Measurements from ENCODE around the gene HORMAD1.
"Not testable (repeated sequence)": the region's sequence is repeated elsewhere in the genome, so short reads cannot be mapped to it uniquely, and the experiment has no call there.

Gene HORMAD1

GRCh38 chr1:150696995-150697927, 23.4 kb downstream of the HORMAD1 start, which contains the start of gene GOLPH3L:
Gene GOLPH3L (minus strand): TSS chr1:150697154. CDS start chr1:150694838, 2,316 bp downstream.
- DNase-seq: peak; percentile 100

DNA sequence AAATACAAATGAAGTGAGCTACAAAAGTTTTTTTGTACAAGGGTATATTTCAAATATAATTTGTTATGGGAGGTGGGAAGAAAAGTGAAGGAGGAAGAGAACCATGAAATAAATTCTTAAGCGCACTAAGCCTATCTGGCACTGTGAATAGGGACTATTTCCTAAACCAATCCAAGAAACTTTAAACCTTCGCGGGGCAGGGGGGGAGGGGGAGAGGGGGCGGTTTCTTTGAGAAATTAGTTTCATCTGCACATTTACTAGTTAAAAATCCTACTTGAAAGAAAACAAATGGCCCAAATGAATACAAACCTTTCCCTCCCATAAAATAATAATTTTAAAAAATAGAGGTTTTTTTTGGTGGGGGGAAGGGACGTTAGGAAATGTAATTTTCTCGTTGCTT, 24.1 kb downstream of the HORMAD1 start:
- DNase-seq: no peak

- DNase-seq: no peak
Measured at GRCh38 chr1:150696162-150696561, 24.5 kb downstream of the HORMAD1 start.

DNA sequence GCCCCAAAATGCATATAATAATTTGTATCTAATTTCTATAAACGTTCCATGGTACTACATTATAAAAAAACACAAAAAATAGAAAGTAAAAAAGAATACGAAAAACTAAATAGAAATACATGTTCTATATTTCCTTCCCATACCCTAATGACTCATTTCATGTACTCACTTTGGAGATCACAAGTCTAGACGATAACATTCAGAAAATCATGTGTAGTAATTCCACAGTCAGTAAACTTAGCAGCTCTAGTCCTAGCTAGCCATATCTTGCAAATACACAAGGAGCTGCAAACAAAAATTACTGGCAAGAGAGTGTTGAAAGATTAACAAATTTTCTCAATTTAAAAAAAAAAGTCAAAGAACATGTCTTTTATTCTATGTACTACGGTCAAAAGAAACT, 25.1 kb downstream of the HORMAD1 start:
- no peak for DNase-seq

DNA sequence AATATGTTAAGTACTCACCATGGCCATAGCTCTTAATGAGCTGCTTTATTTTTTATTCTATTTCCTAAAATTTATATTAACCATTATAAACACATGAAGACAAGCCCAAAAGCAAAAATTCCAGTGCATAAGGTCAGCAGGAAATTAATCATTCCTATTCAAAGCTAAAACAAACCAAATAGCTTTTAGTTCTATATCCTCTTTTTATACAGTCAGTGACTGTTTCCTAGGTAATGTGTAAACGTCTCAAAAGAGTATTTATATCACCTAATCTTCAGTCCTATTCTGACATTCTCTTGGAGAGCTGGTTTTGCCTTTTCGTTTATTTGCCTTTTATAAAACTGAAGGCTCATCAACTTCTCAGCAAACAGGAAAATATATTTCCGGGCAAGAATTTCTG, 28.0 kb downstream of the HORMAD1 start:
- no peak for DNase-seq

- DNase-seq: no peak
Measured at GRCh38 chr1:150688763-150689162, 31.9 kb downstream of the HORMAD1 start.

GRCh38 chr1:150686275-150686674, 34.4 kb downstream of the HORMAD1 start:
- DNase-seq: no peak

- no peak for DNase-seq
Measured at GRCh38 chr1:150683914-150684313, 36.8 kb downstream of the HORMAD1 start.

GRCh38 chr1:150678988-150679387, 41.7 kb downstream of the HORMAD1 start:
- DNase-seq: no peak

DNA sequence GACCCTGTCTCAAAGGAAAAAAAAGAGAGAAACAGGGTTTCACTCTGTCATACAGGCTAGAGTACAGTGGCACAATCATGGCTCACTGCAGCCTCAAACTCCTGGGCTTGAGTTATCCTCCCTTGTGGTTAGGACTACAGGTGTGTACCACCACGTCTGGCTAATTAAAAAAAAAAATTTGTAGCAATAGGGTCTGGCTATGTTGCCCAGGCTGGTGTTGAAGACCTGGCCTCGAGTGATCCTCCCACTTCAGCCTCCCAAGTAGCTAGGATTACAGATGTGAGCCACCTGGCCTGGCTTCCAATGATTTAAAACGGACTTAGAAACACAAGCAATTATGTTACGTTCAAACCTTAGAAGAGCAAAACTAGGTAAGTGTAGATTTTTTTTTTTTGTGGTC, 45.8 kb downstream of the HORMAD1 start:
- no peak for DNase-seq

GRCh38 chr1:150663321-150663720, 57.4 kb downstream of the HORMAD1 start:
- no peak for DNase-seq

DNA sequence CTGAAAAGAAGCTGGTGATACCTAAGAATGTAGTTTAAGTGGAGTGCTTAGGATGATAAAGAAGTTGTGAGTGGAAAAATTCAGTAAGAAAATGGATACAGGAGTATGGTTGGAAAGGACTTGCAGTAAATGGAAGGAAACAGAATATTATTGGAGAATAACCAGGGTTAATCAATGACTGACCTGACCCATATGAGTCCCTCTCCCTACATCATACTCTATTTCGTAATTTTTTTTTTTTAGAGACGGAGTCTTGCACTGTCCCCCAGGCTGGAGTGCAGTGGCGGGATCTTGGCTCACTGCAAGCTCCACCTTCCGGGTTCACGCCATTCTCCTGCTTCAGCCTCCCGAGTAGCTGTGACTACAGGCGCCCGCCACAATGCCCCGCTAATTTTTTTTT, 57.9 kb downstream of the HORMAD1 start:
- DNase-seq: no peak

GRCh38 chr1:150661156-150661555, 59.5 kb downstream of the HORMAD1 start:
- no peak for DNase-seq

- DNase-seq: no peak
Measured at GRCh38 chr1:150660584-150660983, 60.1 kb downstream of the HORMAD1 start.

DNA sequence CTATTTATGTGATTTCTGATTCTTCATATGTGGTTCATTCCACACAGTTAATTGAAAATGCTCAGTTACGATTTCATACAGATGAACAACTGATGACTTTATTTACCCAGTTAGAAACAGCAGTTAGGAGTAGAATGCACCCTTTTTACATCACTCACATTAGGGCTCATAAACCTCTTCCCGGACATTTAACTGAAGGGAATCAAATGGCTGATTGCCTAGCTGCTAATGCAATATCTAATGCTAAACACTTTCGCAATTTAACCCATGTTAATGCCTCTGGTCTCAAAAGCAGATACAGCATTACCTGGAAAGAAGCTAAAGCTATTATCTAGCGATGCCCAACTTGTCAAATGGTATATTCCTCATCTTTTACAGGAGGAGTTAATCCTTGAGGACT, 63.6 kb downstream of the HORMAD1 start:
- DNase-seq: not testable (repeated sequence)

DNA sequence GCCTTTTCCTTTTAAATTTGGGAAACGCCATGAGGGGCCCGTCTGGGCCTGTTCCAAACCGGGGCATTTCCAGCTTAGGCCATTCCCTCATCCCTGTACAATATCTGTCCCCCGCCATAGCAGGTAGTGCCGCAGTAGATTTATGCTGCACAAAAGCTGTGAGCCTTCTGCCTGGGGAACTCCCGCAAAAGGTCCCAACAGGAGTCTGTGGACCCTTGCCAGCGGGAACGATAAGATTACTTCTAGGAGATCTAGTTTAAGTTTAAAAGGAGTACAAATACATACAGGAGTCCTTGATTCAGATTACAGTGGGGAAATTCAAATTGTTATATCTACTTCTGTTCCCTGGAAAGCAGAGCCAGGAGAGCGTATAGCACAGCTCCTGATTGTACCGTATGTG, 66.1 kb downstream of the HORMAD1 start:
- not testable (repeated sequence) for DNase-seq

GRCh38 chr1:150650193-150650592, 70.5 kb downstream of the HORMAD1 start:
- DNase-seq: no peak

GRCh38 chr1:150649441-150650075, 71.1 kb downstream of the HORMAD1 start:
- no peak for DNase-seq
